Measurements from ENCODE around the gene BMP7. TPM values are rescaled to one million over a fixed set of nuclear protein-coding genes. Genes with fewer than 3 reads are reported as not detected.

The BMP7 gene
- total RNA-seq: 17.2 TPM

- intact Hi-C loops (cut with DNase I): no loop called here
- Histone ChIP-seq H3K4me3 (peak within 1 kb of the TSS; percentile 43 to 45), H3K36me3 (no peaks in the 10 kb centered on the region), H3K27me3 (no peaks in the 10 kb centered on the region), H3K27ac (no peak within 1 kb of the TSS), H3K9me3 (no peaks in the 10 kb centered on the region), H3K4me1 (peaks cover 22% of the 10 kb centered on the region)
- no peak for TF ChIP-seq POLR2AphosphoS5 (IDR thresholded peaks at IDR 0.05; ENCODE audit: insufficient read depth in 1 of 2, low read depth in 1 of 2)
- no peak for TF ChIP-seq POLR2A (IDR thresholded peaks at IDR 0.05)
- TF ChIP-seq CTCF (IDR thresholded peaks at IDR 0.05): no peak
- no peak for DNase-seq (ENCODE audit: extremely low spot score in 2 of 2)
Measured at GRCh38 chr20:57266291-57267157, at the start of gene BMP7. BMP7 (minus strand) TSS chr20:57266641; CDS start chr20:57266122, 519 bp downstream.

GRCh38 chr20:57315976-57316480, 49.6 kb upstream of the BMP7 start:
- Histone ChIP-seq H3K27me3 (no peaks in the 10 kb centered on the region), H3K4me1 (peaks cover 28% of the 10 kb centered on the region), H3K27ac (no peak overlapping the region), H3K9me3 (no peaks in the 10 kb centered on the region), H3K4me3 (no peak overlapping the region), H3K36me3 (no peaks in the 10 kb centered on the region)
- TF ChIP-seq POLR2AphosphoS5 (IDR thresholded peaks at IDR 0.05; ENCODE audit: insufficient read depth in 1 of 2, low read depth in 1 of 2): no peak
- no peak for TF ChIP-seq POLR2A (IDR thresholded peaks at IDR 0.05)
- no peak for TF ChIP-seq CTCF (IDR thresholded peaks at IDR 0.05)
- DNase-seq (ENCODE audit: extremely low spot score in 2 of 2): no peak
- intact Hi-C loops (cut with DNase I): no loop called here

- no peak for DNase-seq (ENCODE audit: extremely low spot score in 2 of 2)
- H3K27me3 ChIP-seq: no peaks in the 10 kb centered on the region
- intact Hi-C loops (cut with DNase I): no loop called here
- no peak overlapping the region for H3K4me3 ChIP-seq
- H3K9me3 ChIP-seq: no peaks in the 10 kb centered on the region
- no peaks in the 10 kb centered on the region for H3K36me3 ChIP-seq
- H3K4me1 ChIP-seq: peaks cover 28% of the 10 kb centered on the region
- TF ChIP-seq POLR2A (IDR thresholded peaks at IDR 0.05): no peak
- TF ChIP-seq POLR2AphosphoS5 (IDR thresholded peaks at IDR 0.05; ENCODE audit: insufficient read depth in 1 of 2, low read depth in 1 of 2): no peak
- no peak for TF ChIP-seq CTCF (IDR thresholded peaks at IDR 0.05)
- no peak overlapping the region for H3K27ac ChIP-seq
Measured at GRCh38 chr20:57315083-57315975, 48.9 kb upstream of the BMP7 start.

- no peak for DNase-seq (ENCODE audit: extremely low spot score in 2 of 2)
- Histone ChIP-seq H3K36me3 (no peaks in the 10 kb centered on the region), H3K4me1 (peaks cover 29% of the 10 kb centered on the region), H3K9me3 (no peaks in the 10 kb centered on the region), H3K4me3 (no peak overlapping the region), H3K27ac (no peak overlapping the region), H3K27me3 (no peaks in the 10 kb centered on the region)
- intact Hi-C loops (cut with DNase I): no loop called here
- no peak for TF ChIP-seq CTCF (IDR thresholded peaks at IDR 0.05)
- no peak for TF ChIP-seq POLR2AphosphoS5 (IDR thresholded peaks at IDR 0.05; ENCODE audit: insufficient read depth in 1 of 2, low read depth in 1 of 2)
- no peak for TF ChIP-seq POLR2A (IDR thresholded peaks at IDR 0.05)
Measured at GRCh38 chr20:57313951-57314350, 47.5 kb upstream of the BMP7 start.
